ENCODE data around the gene NUDT3. TPM values are rescaled to one million over a fixed set of nuclear protein-coding genes. Genes with fewer than 3 reads are reported as not detected.

The NUDT3 gene
- total and polyA plus RNA-seq, 9 of the 15 experiments (the other 6 are each of a cell fraction or from before 2014, with no cell fraction given), result 5.4 to 81.2 (median 56.4) TPM

DNA sequence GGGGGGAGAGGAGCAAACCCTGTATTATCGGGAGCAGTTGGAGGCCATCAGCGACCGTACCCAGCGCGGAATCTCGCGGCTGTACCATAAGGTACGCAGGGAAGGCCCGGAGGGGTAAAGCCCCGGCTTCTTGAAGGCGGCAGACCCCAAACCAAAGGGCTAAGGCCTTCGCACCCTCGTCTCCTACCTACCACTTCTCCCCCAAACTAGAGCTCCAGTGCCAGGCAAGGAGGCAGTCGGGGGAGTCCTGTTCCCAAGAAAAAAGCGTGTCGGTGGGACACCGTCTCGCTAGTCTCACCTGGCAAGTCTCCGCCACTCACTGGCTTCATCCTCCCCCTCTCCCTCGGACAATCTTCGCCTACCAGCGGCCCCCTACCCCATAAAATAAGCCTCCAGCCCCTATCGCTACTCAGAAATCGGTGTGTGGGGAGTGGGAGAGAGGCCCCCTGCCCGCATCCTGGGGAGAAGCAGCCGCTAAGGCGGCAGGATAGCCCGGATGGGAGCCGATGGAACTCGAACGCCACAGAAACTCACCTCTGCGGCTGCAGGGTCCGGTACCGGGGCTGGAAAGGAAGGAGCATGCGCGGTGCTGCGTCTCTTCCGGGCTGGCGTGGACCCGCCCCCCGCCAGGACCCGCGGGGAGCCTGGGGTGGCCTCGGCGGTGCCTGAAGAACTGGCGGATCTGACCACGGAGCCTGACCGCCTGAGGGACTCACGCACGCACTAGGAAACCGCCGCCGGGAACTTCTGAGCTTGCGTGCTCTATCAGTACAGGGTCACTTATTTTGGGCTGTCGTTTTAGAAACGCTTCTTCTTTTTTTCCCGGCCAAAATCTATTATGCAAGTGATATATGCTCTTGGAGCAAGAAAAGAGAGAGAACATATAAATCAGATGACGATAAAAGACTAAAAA lies 33.3 kb upstream of the NUDT3 start, which contains the start of gene RPS10 (continued):
- TF ChIP-seq, protein P1, sequence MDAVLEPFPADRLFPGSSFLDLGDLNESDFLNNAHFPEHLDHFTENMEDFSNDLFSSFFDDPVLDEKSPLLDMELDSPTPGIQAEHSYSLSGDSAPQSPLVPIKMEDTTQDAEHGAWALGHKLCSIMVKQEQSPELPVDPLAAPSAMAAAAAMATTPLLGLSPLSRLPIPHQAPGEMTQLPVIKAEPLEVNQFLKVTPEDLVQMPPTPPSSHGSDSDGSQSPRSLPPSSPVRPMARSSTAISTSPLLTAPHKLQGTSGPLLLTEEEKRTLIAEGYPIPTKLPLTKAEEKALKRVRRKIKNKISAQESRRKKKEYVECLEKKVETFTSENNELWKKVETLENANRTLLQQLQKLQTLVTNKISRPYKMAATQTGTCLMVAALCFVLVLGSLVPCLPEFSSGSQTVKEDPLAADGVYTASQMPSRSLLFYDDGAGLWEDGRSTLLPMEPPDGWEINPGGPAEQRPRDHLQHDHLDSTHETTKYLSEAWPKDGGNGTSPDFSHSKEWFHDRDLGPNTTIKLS (IDR thresholded peaks at IDR 0.05; ENCODE audit: borderline replicate concordance, low read depth), result peak; percentile 60; the same call in 1 of the 2 replicates
- TF ChIP-seq ZNF197 (CRISPR knock-in tag; IDR thresholded peaks at IDR 0.05; ENCODE audit: low read depth) (no peak), CBX1 (IDR thresholded peaks at IDR 0.05; ENCODE audit: low read depth) (peak; percentile 86), HIVEP1 (CRISPR knock-in tag; IDR thresholded peaks at IDR 0.05) (no peak), BRD4 (IDR thresholded peaks at IDR 0.05) (peak; percentile 98)

DNA sequence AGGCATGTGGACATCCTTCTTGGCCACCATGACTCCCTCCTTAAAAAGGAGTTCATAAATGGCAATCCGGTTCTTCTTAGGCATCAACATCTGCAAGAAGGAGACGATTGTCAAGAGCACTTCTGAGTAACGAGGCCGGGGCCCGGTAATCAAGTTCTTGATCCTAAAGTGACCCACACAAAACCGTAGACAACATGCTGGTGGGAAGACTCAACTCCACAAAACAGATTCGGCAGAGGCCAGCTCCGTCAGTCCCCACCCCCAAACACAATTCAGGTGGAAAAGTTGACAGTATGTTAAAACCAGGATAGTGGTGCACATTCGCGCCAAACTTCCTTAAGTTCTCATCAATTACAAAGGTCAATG lies 32.6 kb upstream of the NUDT3 start:
- H4K20me1 ChIP-seq (replicated peaks; ENCODE audit: control insufficient read depth, insufficient read depth, low read length), result 0 out of 2 replicates have a peak, but pooled peaks cover 7% of the 10 kb centered on the region
- peaks cover 53% of the 10 kb centered on the region for H3K36me3 ChIP-seq (ENCODE audit: control insufficient read depth, insufficient read depth, low read length)
- ATAC-seq, result peak; percentile 12
- intact Hi-C loops (cut with micrococcal nuclease) (no loop called here), in situ Hi-C loops (cut with MboI) (no loop called here)
- CTCF ChIA-PET (ENCODE audit: low intra/inter-chr PET ratio), result no interaction called here
- H3K9me1 ChIP-seq (ENCODE audit: control insufficient read depth, insufficient read depth, low read length), result no peaks in the 10 kb centered on the region
- peak overlapping the region; percentile 100 for H3K4me2 ChIP-seq (ENCODE audit: insufficient read depth, low read length)
- peak overlapping the region; percentile 81 for H3K27ac ChIP-seq (ENCODE audit: extremely low read depth, low read depth, low read length)
- peak overlapping the region; percentile 65 for H3K4me3 ChIP-seq
- H2AFZ ChIP-seq (ENCODE audit: low read depth, low read length), result no peak overlapping the region
- POLR2A ChIA-PET, result interaction anchor here (0.7 to 4.6 kb wide), 16 partner anchors 9 to 263 kb away, joined by 3 to 65 read pairs (median 4); partner anchors contain the start of gene SMIM29
- no peaks in the 10 kb centered on the region for H3K9me3 ChIP-seq (replicated peaks; ENCODE audit: control insufficient read depth, insufficient read depth, low read depth, low read length)
- peaks cover 10 to 20% of the 10 kb centered on the region in 2 experiments; a peak in 4 of 5 replicates for H3K4me1 ChIP-seq (replicated peaks in 1 of 2; ENCODE audit: control insufficient read depth in 2 of 2, insufficient read depth in 2 of 2, low read length in 2 of 2)
- H3K27me3 ChIP-seq (ENCODE audit: control insufficient read depth in 2 of 2, insufficient read depth in 2 of 2, low read length in 2 of 2), result no peaks in the 10 kb centered on the region
- no TSS peak for BruUV-seq (replicated peaks)
- peak overlapping the region; percentile 95 to 100 for H3K9ac ChIP-seq (ENCODE audit: insufficient read depth in 1 of 2, low read depth in 2 of 2, low read length in 2 of 2)
- DNase-seq (ENCODE audit: extremely low read depth in 1 of 4, low spot score in 3 of 4), result peak in 1 of 4 experiments; percentile 46
- WGBS (ENCODE audit: insufficient coverage, low coverage, missing lambda C conversion rate), result 0% methylated on average over 10 of the region's 10 CpGs
- no peak for FAIRE-seq
- H3K79me2 ChIP-seq (ENCODE audit: control insufficient read depth, insufficient read depth, low read length), result peaks cover 55% of the 10 kb centered on the region
- no peak for TF ChIP-seq FOXP1 (CRISPR knock-in tag; IDR thresholded peaks at IDR 0.05)
- TF ChIP-seq KDM5B (IDR thresholded peaks at IDR 0.05; ENCODE audit: insufficient replicate concordance, low read depth, low read length), result peak; percentile 9
- TF ChIP-seq ZNF444 (CRISPR knock-in tag; IDR thresholded peaks at IDR 0.05), result no peak
- TF ChIP-seq MYBL2 (IDR thresholded peaks at IDR 0.05; ENCODE audit: low read depth), result no peak
- TF ChIP-seq MYBL2 (CRISPR knock-in tag; IDR thresholded peaks at IDR 0.05; ENCODE audit: borderline replicate concordance), result no peak
- no peak for TF ChIP-seq NR3C1 (CRISPR knock-in tag; IDR thresholded peaks at IDR 0.05)
- no peak for TF ChIP-seq ZNF121 (CRISPR knock-in tag; conservative IDR thresholded peaks at IDR 0.05)
- TF ChIP-seq CC2D1A (IDR thresholded peaks at IDR 0.05), result no peak
- TF ChIP-seq ZNF133 (CRISPR knock-in tag; IDR thresholded peaks at IDR 0.05), result no peak
- TF ChIP-seq ZFP30 (CRISPR knock-in tag; IDR thresholded peaks at IDR 0.05; ENCODE audit: borderline replicate concordance), result no peak
- TF ChIP-seq, protein P2, sequence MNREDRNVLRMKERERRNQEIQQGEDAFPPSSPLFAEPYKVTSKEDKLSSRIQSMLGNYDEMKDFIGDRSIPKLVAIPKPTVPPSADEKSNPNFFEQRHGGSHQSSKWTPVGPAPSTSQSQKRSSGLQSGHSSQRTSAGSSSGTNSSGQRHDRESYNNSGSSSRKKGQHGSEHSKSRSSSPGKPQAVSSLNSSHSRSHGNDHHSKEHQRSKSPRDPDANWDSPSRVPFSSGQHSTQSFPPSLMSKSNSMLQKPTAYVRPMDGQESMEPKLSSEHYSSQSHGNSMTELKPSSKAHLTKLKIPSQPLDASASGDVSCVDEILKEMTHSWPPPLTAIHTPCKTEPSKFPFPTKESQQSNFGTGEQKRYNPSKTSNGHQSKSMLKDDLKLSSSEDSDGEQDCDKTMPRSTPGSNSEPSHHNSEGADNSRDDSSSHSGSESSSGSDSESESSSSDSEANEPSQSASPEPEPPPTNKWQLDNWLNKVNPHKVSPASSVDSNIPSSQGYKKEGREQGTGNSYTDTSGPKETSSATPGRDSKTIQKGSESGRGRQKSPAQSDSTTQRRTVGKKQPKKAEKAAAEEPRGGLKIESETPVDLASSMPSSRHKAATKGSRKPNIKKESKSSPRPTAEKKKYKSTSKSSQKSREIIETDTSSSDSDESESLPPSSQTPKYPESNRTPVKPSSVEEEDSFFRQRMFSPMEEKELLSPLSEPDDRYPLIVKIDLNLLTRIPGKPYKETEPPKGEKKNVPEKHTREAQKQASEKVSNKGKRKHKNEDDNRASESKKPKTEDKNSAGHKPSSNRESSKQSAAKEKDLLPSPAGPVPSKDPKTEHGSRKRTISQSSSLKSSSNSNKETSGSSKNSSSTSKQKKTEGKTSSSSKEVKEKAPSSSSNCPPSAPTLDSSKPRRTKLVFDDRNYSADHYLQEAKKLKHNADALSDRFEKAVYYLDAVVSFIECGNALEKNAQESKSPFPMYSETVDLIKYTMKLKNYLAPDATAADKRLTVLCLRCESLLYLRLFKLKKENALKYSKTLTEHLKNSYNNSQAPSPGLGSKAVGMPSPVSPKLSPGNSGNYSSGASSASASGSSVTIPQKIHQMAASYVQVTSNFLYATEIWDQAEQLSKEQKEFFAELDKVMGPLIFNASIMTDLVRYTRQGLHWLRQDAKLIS (CRISPR knock-in tag; IDR thresholded peaks at IDR 0.05), result peak; percentile 42; the same call in 1 of the 2 replicates
